Smooth muscle cell (in vitro differentiated cells): ENCODE results near the gene C1QTNF2. TPM values are rescaled to one million over a fixed set of nuclear protein-coding genes. Genes with fewer than 3 reads are reported as not detected.

Experiments
- DNase-seq: peaks from one replicate; lab custom pipeline; 2025; ENCODE audit not compliant: unreplicated experiment; lab: John Stamatoyannopoulos, UW
- H2AFZ ChIP-seq: fragments of 200-600 bp; sonication (generic); 2 replicates; pipeline ENCODE4 v1.6.0; 2016; ENCODE audit warnings: antibody characterized with exemption, low read depth, mild to moderate bottlenecking
- H3F3A ChIP-seq: fragments of 200-600 bp; sonication (generic); 2 replicates; pipeline ENCODE4 v1.6.0; 2017; ENCODE audit warnings: antibody characterized with exemption, low read depth
- H3K27ac ChIP-seq: fragments of 200-600 bp; sonication (generic); 2 replicates; pipeline ENCODE4 v1.5.1; 2016; ENCODE audit warnings: low read depth, mild to moderate bottlenecking
- H3K27me3 ChIP-seq: fragments of 200-600 bp; sonication (generic); 2 replicates; pipeline ENCODE4 v1.6.1; 2016; ENCODE audit warnings: low read depth, mild to moderate bottlenecking
- H3K36me3 ChIP-seq: fragments of 200-600 bp; sonication (generic); 2 replicates; pipeline ENCODE4 v1.5.1; 2016; ENCODE audit warnings: low read depth
- H3K4me1 ChIP-seq: fragments of 200-600 bp; sonication (generic); 2 replicates; pipeline ENCODE4 v1.5.1; 2016; ENCODE audit warnings: low read depth
- H3K4me2 ChIP-seq: fragments of 200-600 bp; sonication (generic); 2 replicates; pipeline ENCODE4 v1.6.0; 2016; ENCODE audit warnings: mild to moderate bottlenecking
- H3K4me3 ChIP-seq: fragments of 200-600 bp; sonication (generic); 2 replicates; pipeline ENCODE4 v1.5.1; 2016; ENCODE audit warnings: mild to moderate bottlenecking
- H3K79me2 ChIP-seq: fragments of 200-600 bp; sonication (generic); 2 replicates; pipeline ENCODE4 v1.6.0; 2016; ENCODE audit warnings: low read depth, mild to moderate bottlenecking
- H3K9ac ChIP-seq: fragments of 200-600 bp; sonication (generic); 2 replicates; pipeline ENCODE4 v1.6.0; 2016; ENCODE audit warnings: low read depth
- H3K9me3 ChIP-seq: fragments of 200-600 bp; sonication (generic); replicated peaks from 2 replicates; pipeline ENCODE4 v1.5.1; 2016; ENCODE audit warnings: low read depth
- H4K20me1 ChIP-seq: fragments of 200-600 bp; sonication (generic); 2 replicates; pipeline ENCODE4 v1.6.0; 2016; ENCODE audit warnings: low read depth
- WGBS: methylation state at CpG from one replicate; pipeline ENCODE4 v1.1.7; 2016; ENCODE audit warnings: low lambda C conversion rate; 5-methylcytosine and 5-hydroxymethylcytosine counted together
- polyA plus RNA-seq: library from polyadenylated mRNA; unstranded; fragments of >200 nt; fragmentation: Nextera tagmentation; extraction: Ambion mirVana; gene quantifications from 2 replicates; pipeline ENCODE4 v1.2.1, GENCODE V29; 2016
- total RNA-seq: library from RNA; depleted of rRNA; stranded (reverse); fragments of >200 nt; gene quantifications from 2 replicates; pipeline ENCODE4 v1.2.3, GENCODE V29; 2014
- TF ChIP-seq, protein P1 (sequence below): fragments of 200-600 bp; sonication (generic); IDR thresholded peaks from 2 replicates; pipeline ENCODE4 v1.5.1; 2017; ENCODE audit warnings: borderline replicate concordance, mild to moderate bottlenecking, antibody characterized with exemption; ENCODE audit not compliant: insufficient read depth, poor library complexity, severe bottlenecking

C1QTNF2 gene
- total and polyA plus RNA-seq, 2 experiments from 2014 or later = 0.85 to 2.6 TPM

DNA sequence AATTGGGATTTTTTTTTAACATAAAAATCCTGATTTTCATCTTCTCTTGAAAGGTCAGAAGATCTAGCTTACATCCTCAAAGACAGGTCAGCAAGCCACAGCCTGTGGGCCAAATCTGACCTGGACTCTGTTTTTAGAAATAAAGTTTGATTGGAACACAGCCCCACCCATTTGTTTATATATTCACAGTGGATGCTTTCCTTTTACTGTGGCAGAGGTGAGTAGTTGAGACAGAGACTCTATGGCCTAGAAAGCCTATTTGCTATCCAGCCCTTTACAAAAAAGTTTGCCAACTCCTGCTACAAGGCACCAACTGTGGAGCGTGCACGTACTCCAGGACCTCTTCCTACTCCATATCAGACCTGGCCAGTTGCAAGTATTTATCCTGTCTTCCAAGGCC, 44.7 kb downstream of the C1QTNF2 start:
- no peaks in the 10 kb centered on the region for H3F3A ChIP-seq
- no peaks in the 10 kb centered on the region for H3K27me3 ChIP-seq
- no peaks in the 10 kb centered on the region for H3K4me1 ChIP-seq
- H3K79me2 ChIP-seq = no peaks in the 10 kb centered on the region
- H3K4me3 ChIP-seq = no peak overlapping the region
- no peak for DNase-seq
- no peaks in the 10 kb centered on the region for H3K36me3 ChIP-seq
- H3K27ac ChIP-seq = no peak overlapping the region
- no peak overlapping the region for H3K9ac ChIP-seq
- TF ChIP-seq, protein P1, sequence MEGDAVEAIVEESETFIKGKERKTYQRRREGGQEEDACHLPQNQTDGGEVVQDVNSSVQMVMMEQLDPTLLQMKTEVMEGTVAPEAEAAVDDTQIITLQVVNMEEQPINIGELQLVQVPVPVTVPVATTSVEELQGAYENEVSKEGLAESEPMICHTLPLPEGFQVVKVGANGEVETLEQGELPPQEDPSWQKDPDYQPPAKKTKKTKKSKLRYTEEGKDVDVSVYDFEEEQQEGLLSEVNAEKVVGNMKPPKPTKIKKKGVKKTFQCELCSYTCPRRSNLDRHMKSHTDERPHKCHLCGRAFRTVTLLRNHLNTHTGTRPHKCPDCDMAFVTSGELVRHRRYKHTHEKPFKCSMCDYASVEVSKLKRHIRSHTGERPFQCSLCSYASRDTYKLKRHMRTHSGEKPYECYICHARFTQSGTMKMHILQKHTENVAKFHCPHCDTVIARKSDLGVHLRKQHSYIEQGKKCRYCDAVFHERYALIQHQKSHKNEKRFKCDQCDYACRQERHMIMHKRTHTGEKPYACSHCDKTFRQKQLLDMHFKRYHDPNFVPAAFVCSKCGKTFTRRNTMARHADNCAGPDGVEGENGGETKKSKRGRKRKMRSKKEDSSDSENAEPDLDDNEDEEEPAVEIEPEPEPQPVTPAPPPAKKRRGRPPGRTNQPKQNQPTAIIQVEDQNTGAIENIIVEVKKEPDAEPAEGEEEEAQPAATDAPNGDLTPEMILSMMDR = no peak
- no peaks in the 10 kb centered on the region for H4K20me1 ChIP-seq
- H3K9me3 ChIP-seq = no peaks in the 10 kb centered on the region
- no peak overlapping the region for H3K4me2 ChIP-seq
- WGBS = 100% methylated on average over 2 of the region's 2 CpGs
- H2AFZ ChIP-seq = no peak overlapping the region

DNA sequence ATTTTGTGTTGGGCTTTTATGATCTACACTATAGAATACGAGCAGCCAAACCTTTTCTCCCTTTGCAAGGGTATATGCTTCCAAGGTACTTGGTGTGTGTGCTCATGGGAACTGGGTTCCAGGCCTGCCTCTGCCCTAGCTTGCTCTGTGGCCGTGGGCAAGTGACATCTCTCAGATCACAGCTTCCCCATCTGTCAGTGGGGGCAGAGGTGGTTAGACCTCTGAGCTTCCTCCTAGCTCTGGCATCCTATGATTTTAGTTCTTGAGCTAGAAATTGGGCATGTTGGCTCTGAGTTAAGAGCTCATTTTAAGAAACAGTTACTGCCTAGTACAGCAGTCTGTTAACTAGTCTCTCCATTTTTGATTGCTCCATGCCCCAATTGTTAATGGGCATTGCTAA, 45.5 kb downstream of the C1QTNF2 start:
- Histone ChIP-seq H3K9ac (no peak overlapping the region), H4K20me1 (no peaks in the 10 kb centered on the region), H3K79me2 (no peaks in the 10 kb centered on the region), H3K4me3 (no peak overlapping the region), H2AFZ (no peak overlapping the region), H3K27me3 (no peaks in the 10 kb centered on the region), H3K9me3 (no peaks in the 10 kb centered on the region), H3K4me1 (no peaks in the 10 kb centered on the region), H3K36me3 (no peaks in the 10 kb centered on the region), H3K27ac (no peak overlapping the region), H3F3A (no peaks in the 10 kb centered on the region), H3K4me2 (no peak overlapping the region)
- DNase-seq = no peak
- WGBS = 76% methylated on average over 2 of the region's 2 CpGs
- TF ChIP-seq, protein P1 = no peak

DNA sequence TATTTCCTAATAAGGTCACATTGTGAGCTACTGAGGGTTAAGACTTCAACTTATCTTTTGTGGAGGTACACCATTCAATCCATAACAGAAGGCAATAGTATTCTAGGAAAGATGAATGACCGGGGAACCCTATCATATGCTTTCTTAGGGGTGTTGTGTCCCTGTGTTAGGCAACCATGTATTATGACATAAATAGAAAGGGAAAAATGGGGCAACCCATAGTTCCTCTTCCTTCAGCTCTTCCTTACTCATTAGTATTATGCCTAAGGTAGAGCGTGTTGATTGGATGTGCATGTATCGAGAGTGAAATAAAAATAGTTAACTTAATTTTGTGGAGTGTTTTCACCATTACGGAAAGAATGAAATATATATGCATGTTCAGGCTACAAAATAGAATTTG, 52.0 kb downstream of the C1QTNF2 start:
- no peak for DNase-seq
- H3K36me3 ChIP-seq = no peaks in the 10 kb centered on the region
- no peaks in the 10 kb centered on the region for H3F3A ChIP-seq
- no peak overlapping the region for H2AFZ ChIP-seq
- H3K4me3 ChIP-seq = no peak overlapping the region
- H3K9me3 ChIP-seq = no peaks in the 10 kb centered on the region
- no peaks in the 10 kb centered on the region for H3K27me3 ChIP-seq
- H4K20me1 ChIP-seq = no peaks in the 10 kb centered on the region
- no peaks in the 10 kb centered on the region for H3K4me1 ChIP-seq
- H3K27ac ChIP-seq = no peak overlapping the region
- WGBS = over 99% methylated on average over 4 of the region's 4 CpGs
- H3K79me2 ChIP-seq = no peaks in the 10 kb centered on the region
- no peak overlapping the region for H3K9ac ChIP-seq
- no peak overlapping the region for H3K4me2 ChIP-seq
- TF ChIP-seq, protein P1 = no peak

DNA sequence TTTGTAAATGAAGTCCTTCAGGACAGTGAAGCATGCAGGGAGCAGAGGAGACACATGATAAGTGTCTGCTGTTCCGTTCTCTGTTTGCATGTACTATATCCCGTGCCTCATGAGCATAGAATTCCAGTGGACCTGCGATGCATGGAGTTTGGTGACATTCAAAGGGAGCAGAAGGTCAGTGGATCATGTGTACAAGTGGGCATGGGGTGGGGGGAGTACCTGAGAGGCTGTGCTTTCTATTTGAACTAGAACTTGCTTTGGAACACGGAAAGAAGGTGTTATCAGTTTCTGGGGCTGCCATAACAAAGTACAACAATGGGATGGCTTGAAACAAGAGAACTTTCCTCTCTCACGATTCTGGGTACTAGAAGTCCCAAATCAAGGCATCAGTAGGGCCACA, 53.0 kb downstream of the C1QTNF2 start:
- H3K4me2 ChIP-seq = no peak overlapping the region
- H4K20me1 ChIP-seq = no peaks in the 10 kb centered on the region
- H3F3A ChIP-seq = no peaks in the 10 kb centered on the region
- H3K27me3 ChIP-seq = no peaks in the 10 kb centered on the region
- WGBS = 84% methylated on average over 5 of the region's 5 CpGs
- no peak for DNase-seq
- no peaks in the 10 kb centered on the region for H3K36me3 ChIP-seq
- no peaks in the 10 kb centered on the region for H3K79me2 ChIP-seq
- no peaks in the 10 kb centered on the region for H3K9me3 ChIP-seq
- H3K4me1 ChIP-seq = peaks cover 6% of the 10 kb centered on the region
- no peak overlapping the region for H3K9ac ChIP-seq
- H2AFZ ChIP-seq = no peak overlapping the region
- H3K27ac ChIP-seq = no peak overlapping the region
- no peak overlapping the region for H3K4me3 ChIP-seq
- TF ChIP-seq, protein P1 = no peak
